A673 (cell line): ENCODE results near the gene ELK3. TPM values are rescaled to one million over a fixed set of nuclear protein-coding genes. Genes with fewer than 3 reads are reported as not detected.

Experiments used
- BruUV-seq: library from RNA; stranded (reverse); fragments of 400-500 nt; replicated peaks from 2 replicates; lab custom pipeline; 2021; lab: Mats Ljungman, UMichigan
- CTCF ChIA-PET: fragments of 300-600 bp; sonication (Branson Sonifier 250); formaldehyde crosslinking; loops from one replicate; lab custom pipeline; 2022; ENCODE audit warnings: antibody characterized with exemption; lab: Charles Lee
- POLR2A ChIA-PET: fragments of 300-600 bp; sonication (Branson Sonifier 250); formaldehyde crosslinking; loops from one replicate; lab custom pipeline; 2022; ENCODE audit warnings: antibody characterized with exemption; ENCODE audit not compliant: low non-redundant PET; lab: Charles Lee
- DNase-seq: peaks from one replicate; pipeline ENCODE4 v3.0.0-alpha.2; 2015; ENCODE audit warnings: low spot score
- H3K27ac ChIP-seq: fragments of 200-600 bp; sonication (generic); 2 replicates; pipeline ENCODE4 v1.5.1; 2016; ENCODE audit warnings: mixed run types, low read depth, mild to moderate bottlenecking, mixed read lengths, antibody characterized with exemption, low read length; ENCODE audit not compliant: poor library complexity, severe bottlenecking
- H3K27me3 ChIP-seq: fragments of 200-600 bp; sonication (generic); replicated peaks from 2 replicates; pipeline ENCODE4 v1.6.1; 2017; ENCODE audit warnings: mixed run types, low read depth, mild to moderate bottlenecking, mixed read lengths, antibody characterized with exemption, low read length; ENCODE audit not compliant: insufficient read depth, poor library complexity
- H3K36me3 ChIP-seq: fragments of 200-600 bp; sonication (generic); 2 replicates; pipeline ENCODE4 v1.6.1; 2016; ENCODE audit warnings: mixed run types, mild to moderate bottlenecking, mixed read lengths, antibody characterized with exemption, low read length; ENCODE audit not compliant: insufficient read depth, poor library complexity, severe bottlenecking
- H3K4me1 ChIP-seq: fragments of 200-600 bp; sonication (generic); 2 replicates; pipeline ENCODE4 v1.6.1; 2017; ENCODE audit warnings: mixed run types, mild to moderate bottlenecking, mixed read lengths, antibody characterized with exemption, low read length; ENCODE audit not compliant: insufficient read depth, poor library complexity, severe bottlenecking
- H3K4me3 ChIP-seq: fragments of 200-600 bp; sonication (generic); 2 replicates; pipeline ENCODE4 v1.5.1; 2016; ENCODE audit warnings: low read depth, mixed run types, mild to moderate bottlenecking, mixed read lengths, low read length; ENCODE audit not compliant: poor library complexity, severe bottlenecking
- H3K9me3 ChIP-seq: fragments of 200-600 bp; sonication (generic); 2 replicates; pipeline ENCODE4 v1.6.1; 2016; ENCODE audit warnings: mixed run types, low read depth, mild to moderate bottlenecking, mixed read lengths, antibody characterized with exemption, low read length; ENCODE audit not compliant: poor library complexity, severe bottlenecking
- EZH2 ChIP-seq: fragments of 200-600 bp; sonication (generic); IDR thresholded peaks from 2 replicates; pipeline ENCODE4 v1.6.1; 2017; ENCODE audit warnings: borderline replicate concordance, low read depth, mild to moderate bottlenecking, mixed read lengths, antibody characterized with exemption, low read length; ENCODE audit not compliant: poor library complexity, severe bottlenecking
- intact Hi-C: fragments of 100-400 bp; cut with micrococcal nuclease; formaldehyde crosslinking; loops from one replicate; pipeline ENCODE4 v1.10.0; 2022; ENCODE audit not compliant: unreplicated experiment
- total RNA-seq: library from RNA; stranded (reverse); gene quantifications from 2 replicates; pipeline ENCODE4 v1.2.3, GENCODE V29; 2021
- TF ChIP-seq, protein P1 (sequence below): fragments of 300-800, 200-600 bp; sonication (generic); conservative IDR thresholded peaks from 2 replicates; pipeline ENCODE4 v1.5.1; 2017; ENCODE audit warnings: low read depth, mild to moderate bottlenecking, antibody characterized with exemption, low read length, moderate library complexity, mixed read lengths

ELK3 gene
- total RNA-seq, 1 experiment from 2014 or later = 62.1 TPM

- intact Hi-C loops = no loop called here
- POLR2A ChIA-PET = no interaction called here
- CTCF ChIA-PET = no interaction called here
- DNase-seq = no peak
- Histone ChIP-seq H3K36me3 (no peaks in the 10 kb centered on the region), H3K4me1 (peaks cover 23% of the 10 kb centered on the region), H3K4me3 (no peak overlapping the region), H3K27me3 (no peaks in the 10 kb centered on the region), H3K27ac (no peak overlapping the region), H3K9me3 (no peaks in the 10 kb centered on the region)
- TF ChIP-seq, protein P1, sequence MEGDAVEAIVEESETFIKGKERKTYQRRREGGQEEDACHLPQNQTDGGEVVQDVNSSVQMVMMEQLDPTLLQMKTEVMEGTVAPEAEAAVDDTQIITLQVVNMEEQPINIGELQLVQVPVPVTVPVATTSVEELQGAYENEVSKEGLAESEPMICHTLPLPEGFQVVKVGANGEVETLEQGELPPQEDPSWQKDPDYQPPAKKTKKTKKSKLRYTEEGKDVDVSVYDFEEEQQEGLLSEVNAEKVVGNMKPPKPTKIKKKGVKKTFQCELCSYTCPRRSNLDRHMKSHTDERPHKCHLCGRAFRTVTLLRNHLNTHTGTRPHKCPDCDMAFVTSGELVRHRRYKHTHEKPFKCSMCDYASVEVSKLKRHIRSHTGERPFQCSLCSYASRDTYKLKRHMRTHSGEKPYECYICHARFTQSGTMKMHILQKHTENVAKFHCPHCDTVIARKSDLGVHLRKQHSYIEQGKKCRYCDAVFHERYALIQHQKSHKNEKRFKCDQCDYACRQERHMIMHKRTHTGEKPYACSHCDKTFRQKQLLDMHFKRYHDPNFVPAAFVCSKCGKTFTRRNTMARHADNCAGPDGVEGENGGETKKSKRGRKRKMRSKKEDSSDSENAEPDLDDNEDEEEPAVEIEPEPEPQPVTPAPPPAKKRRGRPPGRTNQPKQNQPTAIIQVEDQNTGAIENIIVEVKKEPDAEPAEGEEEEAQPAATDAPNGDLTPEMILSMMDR = no peak
- TF ChIP-seq EZH2 = no peak
- BruUV-seq = no TSS peak
These were observed 1.1 kb upstream of the ELK3 start for GRCh38 chr12:96192926-96193573.

GRCh38 chr12:96194576-96194889 is 358 bp downstream of the ELK3 start:
- intact Hi-C loops = no loop called here

DNA sequence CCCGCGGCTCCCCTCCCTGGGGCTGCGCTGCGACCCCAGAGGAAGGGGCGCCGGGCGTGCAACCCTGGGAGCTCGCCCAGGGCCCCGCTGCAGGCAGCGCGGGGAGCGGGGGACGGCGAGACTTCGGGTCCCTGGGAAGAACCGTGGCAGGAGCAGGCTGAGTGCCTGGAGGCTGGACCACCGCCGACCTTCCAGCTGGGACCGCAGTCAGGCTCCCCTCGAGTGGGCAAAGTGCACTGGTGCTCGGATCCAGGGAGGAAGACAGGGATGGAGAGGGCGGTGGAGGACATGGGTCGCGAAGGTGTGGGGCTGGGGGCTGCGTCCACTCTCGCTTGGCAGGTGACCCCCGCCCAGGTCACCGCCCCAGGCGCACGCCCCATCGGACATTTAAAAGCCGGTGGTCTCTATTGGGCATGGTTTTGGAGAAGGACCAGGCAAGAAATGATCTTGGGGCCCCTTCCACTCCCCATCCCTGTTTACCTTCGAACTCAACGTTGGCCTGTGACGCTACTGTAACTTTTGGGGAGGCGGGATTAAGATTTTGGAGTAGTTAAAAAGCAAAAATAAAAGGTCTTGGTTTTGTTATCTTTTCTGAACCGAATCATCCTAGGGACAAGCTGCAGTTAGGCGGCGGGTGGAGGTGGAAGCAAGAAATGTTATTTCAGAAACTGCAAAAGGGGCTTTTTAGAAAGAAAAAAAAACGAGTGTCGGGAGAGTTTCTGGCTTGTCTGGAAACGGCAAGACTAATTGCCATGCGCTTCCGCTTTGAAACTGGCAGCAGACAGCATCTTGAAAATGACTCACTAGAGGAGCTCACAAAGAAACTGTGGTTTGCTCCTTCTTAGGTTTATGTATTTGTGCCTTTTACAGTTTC is 1.0 kb downstream of the ELK3 start:
- Histone ChIP-seq H3K4me1 (peaks cover 44% of the 10 kb centered on the region), H3K4me3 (peak overlapping the region; percentile 92), H3K36me3 (no peaks in the 10 kb centered on the region), H3K9me3 (no peaks in the 10 kb centered on the region), H3K27me3 (no peaks in the 10 kb centered on the region), H3K27ac (peak overlapping the region; percentile 97)
- no peak for TF ChIP-seq EZH2
- TF ChIP-seq, protein P1 = no peak
- POLR2A ChIA-PET = no interaction called here
- BruUV-seq = TSS peak; percentile 96
- CTCF ChIA-PET = interaction anchor here (1.0 kb wide), 1 partner anchor 21 kb away, joined by 3 read pairs; no protein-coding TSS in a partner anchor
- peak; percentile 94 for DNase-seq
- intact Hi-C loops = loop anchor here (5.0 kb wide), 2 partner anchors 133 to 368 kb away; no protein-coding TSS in a partner anchor

More at GRCh38 chr12:96194576-96194889, 358 bp downstream of the ELK3 start:
- no peak for TF ChIP-seq EZH2
- ChIA-PET POLR2A (no interaction called here), CTCF (no interaction called here)
- Histone ChIP-seq H3K36me3 (no peaks in the 10 kb centered on the region), H3K4me3 (peak overlapping the region; percentile 92), H3K4me1 (peaks cover 38% of the 10 kb centered on the region), H3K9me3 (no peaks in the 10 kb centered on the region), H3K27ac (peak overlapping the region; percentile 97), H3K27me3 (no peaks in the 10 kb centered on the region)
- DNase-seq = no peak
- BruUV-seq = no TSS peak
